ENCODE results near the gene ORAI2. TPM values are rescaled to one million over a fixed set of nuclear protein-coding genes. Genes with fewer than 3 reads are reported as not detected.
"Not testable (repeated sequence)": the region's sequence is repeated elsewhere in the genome, so short reads cannot be mapped to it uniquely, and the experiment has no call there.

Gene ORAI2
- total RNA-seq, 1 donor from 2014 or later = 53.5 TPM

GRCh38 chr7:102454932-102455331 is 21.6 kb downstream of the ORAI2 start:
- H3K9me3 Mint-ChIP-seq; H3K4me3 Mint-ChIP-seq (ENCODE audit: low read depth); H3K27me3 Mint-ChIP-seq (ENCODE audit: low read depth); DNase-seq (ENCODE audit: low spot score); H3K27ac Mint-ChIP-seq; intact Hi-C loops (cut with micrococcal nuclease); H3K4me1 Mint-ChIP-seq (ENCODE audit: low read depth): not testable (repeated sequence)
- H3K36me3 Mint-ChIP-seq (ENCODE audit: low read depth) = peaks cover 17% of the 10 kb centered on the region

GRCh38 chr7:102455596-102455995 is 22.2 kb downstream of the ORAI2 start:
- no peaks in the 10 kb centered on the region for H3K27me3 Mint-ChIP-seq (ENCODE audit: low read depth)
- DNase-seq (ENCODE audit: low spot score) = no peak
- no peaks in the 10 kb centered on the region for H3K9me3 Mint-ChIP-seq
- intact Hi-C loops (cut with micrococcal nuclease) = no loop called here
- H3K4me3 Mint-ChIP-seq (ENCODE audit: low read depth) = no peak overlapping the region
- H3K4me1 Mint-ChIP-seq (ENCODE audit: low read depth) = no peaks in the 10 kb centered on the region
- H3K27ac Mint-ChIP-seq = no peak overlapping the region
- peaks cover 18% of the 10 kb centered on the region for H3K36me3 Mint-ChIP-seq (ENCODE audit: low read depth)

- Mint-ChIP-seq H3K27me3 (ENCODE audit: low read depth) (no peaks in the 10 kb centered on the region), H3K4me3 (ENCODE audit: low read depth) (no peak overlapping the region), H3K27ac (no peak overlapping the region), H3K9me3 (no peaks in the 10 kb centered on the region), H3K36me3 (ENCODE audit: low read depth) (peaks cover 21% of the 10 kb centered on the region), H3K4me1 (ENCODE audit: low read depth) (no peaks in the 10 kb centered on the region)
- no peak for DNase-seq (ENCODE audit: low spot score)
- intact Hi-C loops (cut with micrococcal nuclease) = no loop called here
These were observed 23.0 kb downstream of the ORAI2 start for GRCh38 chr7:102456327-102456726.

GRCh38 chr7:102457352-102457924 is 24.1 kb downstream of the ORAI2 start:
- peaks cover 21% of the 10 kb centered on the region for H3K36me3 Mint-ChIP-seq (ENCODE audit: low read depth)
- no peak overlapping the region for H3K27ac Mint-ChIP-seq
- H3K27me3 Mint-ChIP-seq (ENCODE audit: low read depth) = no peaks in the 10 kb centered on the region
- no peak overlapping the region for H3K4me3 Mint-ChIP-seq (ENCODE audit: low read depth)
- intact Hi-C loops (cut with micrococcal nuclease) = no loop called here
- no peaks in the 10 kb centered on the region for H3K4me1 Mint-ChIP-seq (ENCODE audit: low read depth)
- no peaks in the 10 kb centered on the region for H3K9me3 Mint-ChIP-seq
- DNase-seq (ENCODE audit: low spot score) = no peak

GRCh38 chr7:102459221-102459844 is 26.0 kb downstream of the ORAI2 start:
- no peak overlapping the region for H3K4me3 Mint-ChIP-seq (ENCODE audit: low read depth)
- H3K27ac Mint-ChIP-seq = no peak overlapping the region
- no peak for DNase-seq (ENCODE audit: low spot score)
- no peaks in the 10 kb centered on the region for H3K9me3 Mint-ChIP-seq
- no peaks in the 10 kb centered on the region for H3K27me3 Mint-ChIP-seq (ENCODE audit: low read depth)
- intact Hi-C loops (cut with micrococcal nuclease) = no loop called here
- peaks cover 21% of the 10 kb centered on the region for H3K36me3 Mint-ChIP-seq (ENCODE audit: low read depth)
- peaks cover 8% of the 10 kb centered on the region for H3K4me1 Mint-ChIP-seq (ENCODE audit: low read depth)

GRCh38 chr7:102460467-102460866 is 27.1 kb downstream of the ORAI2 start:
- intact Hi-C loops (cut with micrococcal nuclease) = loop anchor here (5.0 kb wide), 1 partner anchor 63 kb away; the partner anchor contains the start of gene PRKRIP1
- Mint-ChIP-seq H3K9me3 (no peaks in the 10 kb centered on the region), H3K27me3 (ENCODE audit: low read depth) (no peaks in the 10 kb centered on the region), H3K27ac (no peak overlapping the region), H3K4me3 (ENCODE audit: low read depth) (no peak overlapping the region), H3K4me1 (ENCODE audit: low read depth) (peaks cover 11% of the 10 kb centered on the region), H3K36me3 (ENCODE audit: low read depth) (peaks cover 21% of the 10 kb centered on the region)
- DNase-seq (ENCODE audit: low spot score) = no peak

GRCh38 chr7:102463841-102464576 is 30.6 kb downstream of the ORAI2 start:
- DNase-seq (ENCODE audit: low spot score) = no peak
- no peaks in the 10 kb centered on the region for H3K9me3 Mint-ChIP-seq
- no peaks in the 10 kb centered on the region for H3K27me3 Mint-ChIP-seq (ENCODE audit: low read depth)
- peak overlapping the region; percentile 90 for H3K4me3 Mint-ChIP-seq (ENCODE audit: low read depth)
- H3K36me3 Mint-ChIP-seq (ENCODE audit: low read depth) = peaks cover 11% of the 10 kb centered on the region
- H3K4me1 Mint-ChIP-seq (ENCODE audit: low read depth) = peaks cover 21% of the 10 kb centered on the region
- intact Hi-C loops (cut with micrococcal nuclease) = loop anchor here (1.0 to 5.0 kb wide), 3 partner anchors 31 to 67 kb away; partner anchors contain the start of genes ORAI2 and PRKRIP1
- H3K27ac Mint-ChIP-seq = peak overlapping the region; percentile 83

- DNase-seq (ENCODE audit: low spot score) = peak; percentile 92
- peaks cover 21% of the 10 kb centered on the region for H3K4me1 Mint-ChIP-seq (ENCODE audit: low read depth)
- no peaks in the 10 kb centered on the region for H3K27me3 Mint-ChIP-seq (ENCODE audit: low read depth)
- H3K4me3 Mint-ChIP-seq (ENCODE audit: low read depth) = peak within 1 kb of the TSS; percentile 90
- no peaks in the 10 kb centered on the region for H3K9me3 Mint-ChIP-seq
- intact Hi-C loops (cut with micrococcal nuclease) = loop anchor here (1.0 to 5.0 kb wide), 3 partner anchors 31 to 67 kb away; partner anchors contain the start of genes ORAI2 and PRKRIP1
- H3K27ac Mint-ChIP-seq = peak within 1 kb of the TSS; percentile 83
- H3K36me3 Mint-ChIP-seq (ENCODE audit: low read depth) = peaks cover 5% of the 10 kb centered on the region
These were observed 31.4 kb downstream of the ORAI2 start, which contains the start of the genes ALKBH4 and LRWD1 for GRCh38 chr7:102464577-102465280. Gene ALKBH4 (minus strand): TSS chr7:102464863. CDS start chr7:102464836, 27 bp downstream. Gene LRWD1 (plus strand): TSS chr7:102464984. CDS start chr7:102465081, 97 bp downstream.

- intact Hi-C loops (cut with micrococcal nuclease) = no loop called here
- peaks cover 4% of the 10 kb centered on the region for H3K36me3 Mint-ChIP-seq (ENCODE audit: low read depth)
- no peaks in the 10 kb centered on the region for H3K27me3 Mint-ChIP-seq (ENCODE audit: low read depth)
- DNase-seq (ENCODE audit: low spot score) = no peak
- no peak overlapping the region for H3K27ac Mint-ChIP-seq
- H3K4me1 Mint-ChIP-seq (ENCODE audit: low read depth) = peaks cover 21% of the 10 kb centered on the region
- peak overlapping the region; percentile 90 for H3K4me3 Mint-ChIP-seq (ENCODE audit: low read depth)
- no peaks in the 10 kb centered on the region for H3K9me3 Mint-ChIP-seq
These were observed 32.7 kb downstream of the ORAI2 start for GRCh38 chr7:102466097-102466496.

GRCh38 chr7:102467581-102468477 is 34.5 kb downstream of the ORAI2 start:
- no peak for DNase-seq (ENCODE audit: low spot score)
- Mint-ChIP-seq H3K4me3 (ENCODE audit: low read depth) (no peak overlapping the region), H3K4me1 (ENCODE audit: low read depth) (peaks cover 20% of the 10 kb centered on the region), H3K9me3 (no peaks in the 10 kb centered on the region), H3K27ac (no peak overlapping the region), H3K36me3 (ENCODE audit: low read depth) (peaks cover 15% of the 10 kb centered on the region), H3K27me3 (ENCODE audit: low read depth) (no peaks in the 10 kb centered on the region)
- intact Hi-C loops (cut with micrococcal nuclease) = no loop called here

- peaks cover 18% of the 10 kb centered on the region for H3K4me1 Mint-ChIP-seq (ENCODE audit: low read depth)
- no peaks in the 10 kb centered on the region for H3K27me3 Mint-ChIP-seq (ENCODE audit: low read depth)
- no peaks in the 10 kb centered on the region for H3K9me3 Mint-ChIP-seq
- DNase-seq (ENCODE audit: low spot score) = no peak
- no peak overlapping the region for H3K27ac Mint-ChIP-seq
- intact Hi-C loops (cut with micrococcal nuclease) = no loop called here
- peaks cover 15% of the 10 kb centered on the region for H3K36me3 Mint-ChIP-seq (ENCODE audit: low read depth)
- no peak overlapping the region for H3K4me3 Mint-ChIP-seq (ENCODE audit: low read depth)
These were observed 35.3 kb downstream of the ORAI2 start for GRCh38 chr7:102468478-102469350.

All from activated T-helper 2 cell treated with anti-CD3 and anti-CD28 coated beads, Interferon-gamma antibody, Interleukin-2, Interleukin-4, amounts not matched to agents 10 μg/mL and 5 μg/mL and 100 μg/mL, durations not matched to agents 14 hours and 24 hours and 36 hours (primary cell).